ENCODE measurements around the gene GNG7. TPM values are rescaled to one million over a fixed set of nuclear protein-coding genes. Genes with fewer than 3 reads are reported as not detected.
"Not testable (repeated sequence)": the region's sequence is repeated elsewhere in the genome, so short reads cannot be mapped to it uniquely, and the experiment has no call there.

Gene GNG7
- polyA plus RNA-seq, 1 donor = 2.2 TPM

DNA sequence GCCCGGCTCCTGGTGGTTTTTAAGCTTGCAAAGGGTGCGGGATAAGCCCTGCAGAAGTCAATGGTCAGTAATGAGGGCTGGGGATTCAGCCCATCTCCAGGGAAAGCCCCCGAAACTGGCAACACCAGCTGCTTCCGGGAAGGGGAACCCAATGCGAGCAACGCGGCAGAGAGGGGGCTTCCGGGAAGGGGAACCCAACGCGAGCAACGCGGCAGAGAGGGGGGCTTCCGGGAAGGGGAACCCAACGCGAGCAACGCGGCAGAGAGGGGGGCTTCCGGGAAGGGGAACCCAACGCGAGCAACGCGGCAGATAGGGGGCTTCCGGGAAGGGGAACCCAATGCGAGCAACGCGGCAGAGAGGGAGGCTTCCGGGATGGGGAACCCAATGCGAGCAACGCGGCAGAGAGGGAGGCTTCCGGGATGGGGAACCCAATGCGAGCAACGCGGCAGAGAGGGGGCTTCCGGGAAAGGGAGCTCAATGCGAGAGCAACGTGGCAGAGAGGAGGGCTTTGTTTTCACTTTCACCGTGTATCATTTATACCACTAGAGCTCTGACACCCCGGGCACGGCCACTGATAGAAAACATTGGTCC lies 80.0 kb downstream of the GNG7 start:
- H3K9me3 ChIP-seq (ENCODE audit: control insufficient read depth, low read depth, low read length); H3K27me3 ChIP-seq (ENCODE audit: control insufficient read depth, insufficient read depth, low read length); H3K4me3 ChIP-seq (ENCODE audit: low read length); H3K27ac ChIP-seq (ENCODE audit: low read length); H3K36me3 ChIP-seq (ENCODE audit: control insufficient read depth, insufficient read depth, low read length); DNase-seq: not testable (repeated sequence)
- H3K4me1 ChIP-seq (ENCODE audit: control insufficient read depth, insufficient read depth, low read length) = peaks cover 14% of the 10 kb centered on the region
- WGBS (ENCODE audit: insufficient coverage, low lambda C conversion rate) = 90% methylated on average over 7 of the region's 40 CpGs

DNA sequence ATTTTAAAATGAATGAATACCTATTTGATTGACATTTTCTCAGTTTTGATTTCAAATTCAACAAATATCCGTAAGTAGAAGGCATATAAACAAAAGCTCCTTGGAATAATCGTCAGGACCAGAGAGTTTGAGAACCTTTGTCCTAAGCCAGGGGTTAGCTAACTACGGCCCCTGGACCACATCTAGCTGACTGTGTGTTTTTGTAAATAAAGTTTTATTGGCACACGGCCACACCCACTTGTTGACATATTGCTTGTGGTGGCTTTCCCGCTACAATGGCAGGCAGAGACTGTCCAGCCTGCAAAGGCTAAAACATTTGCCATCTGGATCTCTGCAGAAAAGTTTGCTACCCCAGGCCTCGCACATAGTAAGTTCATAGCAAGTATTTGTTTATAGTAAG lies 83.4 kb downstream of the GNG7 start:
- Histone ChIP-seq H3K4me1 (ENCODE audit: control insufficient read depth, insufficient read depth, low read length) (peaks cover 5% of the 10 kb centered on the region), H3K27ac (ENCODE audit: low read length) (no peak overlapping the region)

GRCh38 chr19:2618611-2619010 lies 83.9 kb downstream of the GNG7 start:
- Histone ChIP-seq H3K36me3 (ENCODE audit: control insufficient read depth, insufficient read depth, low read length) (no peaks in the 10 kb centered on the region), H3K4me3 (ENCODE audit: low read length) (no peak overlapping the region), H3K4me1 (ENCODE audit: control insufficient read depth, insufficient read depth, low read length) (peaks cover 5% of the 10 kb centered on the region), H3K27me3 (ENCODE audit: control insufficient read depth, insufficient read depth, low read length) (peaks cover 10% of the 10 kb centered on the region), H3K27ac (ENCODE audit: low read length) (no peak overlapping the region), H3K9me3 (ENCODE audit: control insufficient read depth, low read depth, low read length) (peaks cover 10% of the 10 kb centered on the region)
- no peak for DNase-seq
- WGBS (ENCODE audit: insufficient coverage, low lambda C conversion rate) = 88% methylated on average over 2 of the region's 10 CpGs

More for the DNA sequence above, 83.4 kb downstream of the GNG7 start:
- Histone ChIP-seq H3K9me3 (ENCODE audit: control insufficient read depth, low read depth, low read length) (peaks cover 10% of the 10 kb centered on the region), H3K27me3 (ENCODE audit: control insufficient read depth, insufficient read depth, low read length) (peaks cover 7% of the 10 kb centered on the region), H3K36me3 (ENCODE audit: control insufficient read depth, insufficient read depth, low read length) (no peaks in the 10 kb centered on the region), H3K4me3 (ENCODE audit: low read length) (no peak overlapping the region)
- no peak for DNase-seq
- WGBS (ENCODE audit: insufficient coverage, low lambda C conversion rate) = 80% methylated on average over 2 of the region's 6 CpGs

DNA sequence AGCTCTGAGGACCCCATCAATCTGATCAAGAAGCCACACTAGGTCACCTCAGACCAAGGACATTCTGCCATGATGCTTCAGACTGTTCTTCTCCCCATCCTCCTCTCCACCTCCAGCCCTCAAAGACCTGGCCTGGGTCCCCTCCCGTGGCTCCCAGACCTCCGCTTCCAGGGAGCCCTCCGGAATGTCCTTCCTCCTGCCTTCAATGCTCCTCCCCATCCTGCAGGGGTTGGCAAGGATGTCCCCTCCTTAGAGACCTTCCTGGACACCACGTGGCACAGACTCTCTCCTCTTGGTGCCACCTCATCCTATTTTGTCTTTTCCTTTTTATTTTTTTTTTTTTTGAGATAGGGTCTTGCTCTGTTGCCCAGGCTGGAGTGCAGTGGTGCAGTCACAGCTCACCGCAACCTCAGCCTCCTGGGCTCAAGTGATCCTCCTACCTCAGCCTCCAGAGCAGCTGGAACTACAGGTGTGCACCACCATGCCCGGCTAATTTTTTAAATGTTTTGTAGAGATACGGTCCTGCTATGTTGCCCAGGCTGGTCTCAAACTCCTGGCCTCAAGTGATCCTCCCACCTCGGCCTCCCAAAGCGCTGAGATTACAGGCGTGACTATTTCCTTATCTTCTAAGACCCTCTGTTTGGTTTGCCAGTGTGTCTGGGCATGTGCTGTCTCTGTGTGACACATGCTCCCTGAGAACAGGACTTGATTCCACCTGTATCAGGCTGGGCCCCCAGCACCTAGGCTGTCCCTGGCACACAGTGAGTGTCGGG lies 84.9 kb downstream of the GNG7 start:
- Histone ChIP-seq H3K27ac (ENCODE audit: low read length) (no peak overlapping the region), H3K9me3 (ENCODE audit: control insufficient read depth, low read depth, low read length) (peaks cover 10% of the 10 kb centered on the region), H3K4me3 (ENCODE audit: low read length) (no peak overlapping the region), H3K27me3 (ENCODE audit: control insufficient read depth, insufficient read depth, low read length) (peaks cover 11% of the 10 kb centered on the region), H3K4me1 (ENCODE audit: control insufficient read depth, insufficient read depth, low read length) (peaks cover 5% of the 10 kb centered on the region), H3K36me3 (ENCODE audit: control insufficient read depth, insufficient read depth, low read length) (no peaks in the 10 kb centered on the region)
- DNase-seq = no peak
- WGBS (ENCODE audit: insufficient coverage, low lambda C conversion rate) = no CpG with 5 or more reads among the region's 11 CpGs

DNA sequence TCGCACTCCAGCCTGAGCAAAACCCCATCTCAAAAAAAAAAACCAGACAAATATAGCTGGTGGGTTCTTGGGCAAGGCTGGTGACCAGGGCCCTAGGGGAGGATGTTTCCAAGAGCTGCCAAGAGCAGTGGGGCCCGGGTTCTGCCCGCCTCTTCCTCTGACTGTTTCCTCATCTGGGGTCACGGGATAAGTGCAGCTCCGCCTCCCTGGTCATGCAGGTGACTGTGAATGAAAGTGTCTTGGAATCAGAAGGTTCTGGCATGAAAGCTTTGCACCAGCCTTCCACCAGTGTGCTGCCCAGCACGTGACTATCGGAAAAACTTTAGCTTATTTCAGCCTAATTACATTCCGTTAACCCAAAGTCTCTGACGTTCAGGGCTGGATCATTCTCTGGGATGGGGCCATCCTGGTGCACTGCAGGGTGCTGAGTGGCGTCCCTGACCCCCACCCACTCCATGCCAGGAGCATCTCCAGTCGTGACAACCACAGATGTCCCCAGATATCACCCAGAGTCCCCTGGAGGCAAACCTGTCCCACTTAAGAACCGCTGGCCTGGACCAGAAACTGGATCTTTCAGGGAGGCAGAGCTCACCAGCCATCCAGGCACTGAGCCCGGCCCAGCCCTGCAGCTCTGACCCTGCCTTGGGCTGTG lies 85.6 kb downstream of the GNG7 start:
- peaks cover 11% of the 10 kb centered on the region for H3K27me3 ChIP-seq (ENCODE audit: control insufficient read depth, insufficient read depth, low read length)
- no peak overlapping the region for H3K27ac ChIP-seq (ENCODE audit: low read length)
- H3K4me3 ChIP-seq (ENCODE audit: low read length) = no peak overlapping the region
- peak in 1 of 2 donors; percentile 42 for DNase-seq
- no CpG with 5 or more reads among the region's 13 CpGs for WGBS (ENCODE audit: insufficient coverage, low lambda C conversion rate)
- H3K9me3 ChIP-seq (ENCODE audit: control insufficient read depth, low read depth, low read length) = peaks cover 10% of the 10 kb centered on the region
- peaks cover 5% of the 10 kb centered on the region for H3K4me1 ChIP-seq (ENCODE audit: control insufficient read depth, insufficient read depth, low read length)
- H3K36me3 ChIP-seq (ENCODE audit: control insufficient read depth, insufficient read depth, low read length) = no peaks in the 10 kb centered on the region

- Histone ChIP-seq H3K36me3 (ENCODE audit: control insufficient read depth, insufficient read depth, low read length) (no peaks in the 10 kb centered on the region), H3K27ac (ENCODE audit: low read length) (no peak overlapping the region), H3K4me1 (ENCODE audit: control insufficient read depth, insufficient read depth, low read length) (peaks cover 7% of the 10 kb centered on the region), H3K9me3 (ENCODE audit: control insufficient read depth, low read depth, low read length) (peaks cover 10% of the 10 kb centered on the region), H3K4me3 (ENCODE audit: low read length) (no peak overlapping the region), H3K27me3 (ENCODE audit: control insufficient read depth, insufficient read depth, low read length) (peaks cover 11% of the 10 kb centered on the region)
- DNase-seq = no peak
- WGBS (ENCODE audit: insufficient coverage, low lambda C conversion rate) = no CpG with 5 or more reads among the region's 6 CpGs
These were observed 86.7 kb downstream of the GNG7 start for GRCh38 chr19:2615782-2616181.

GRCh38 chr19:2613507-2614295 lies 88.8 kb downstream of the GNG7 start:
- H3K9me3 ChIP-seq (ENCODE audit: control insufficient read depth, low read depth, low read length) = peaks cover 10% of the 10 kb centered on the region
- WGBS (ENCODE audit: insufficient coverage, low lambda C conversion rate) = no CpG with 5 or more reads among the region's 28 CpGs
- no peak overlapping the region for H3K4me3 ChIP-seq (ENCODE audit: low read length)
- DNase-seq = no peak
- H3K27ac ChIP-seq (ENCODE audit: low read length) = no peak overlapping the region
- H3K4me1 ChIP-seq (ENCODE audit: control insufficient read depth, insufficient read depth, low read length) = peaks cover 2% of the 10 kb centered on the region
- no peaks in the 10 kb centered on the region for H3K36me3 ChIP-seq (ENCODE audit: control insufficient read depth, insufficient read depth, low read length)
- H3K27me3 ChIP-seq (ENCODE audit: control insufficient read depth, insufficient read depth, low read length) = peaks cover 17% of the 10 kb centered on the region

GRCh38 chr19:2612619-2613249 lies 89.8 kb downstream of the GNG7 start:
- Histone ChIP-seq H3K4me3 (ENCODE audit: low read length) (no peak overlapping the region), H3K27ac (ENCODE audit: low read length) (no peak overlapping the region), H3K36me3 (ENCODE audit: control insufficient read depth, insufficient read depth, low read length) (no peaks in the 10 kb centered on the region), H3K9me3 (ENCODE audit: control insufficient read depth, low read depth, low read length) (peaks cover 10% of the 10 kb centered on the region), H3K4me1 (ENCODE audit: control insufficient read depth, insufficient read depth, low read length) (peaks cover 2% of the 10 kb centered on the region), H3K27me3 (ENCODE audit: control insufficient read depth, insufficient read depth, low read length) (peaks cover 21% of the 10 kb centered on the region)
- no peak for DNase-seq
- no CpG with 5 or more reads among the region's 18 CpGs for WGBS (ENCODE audit: insufficient coverage, low lambda C conversion rate)

DNA sequence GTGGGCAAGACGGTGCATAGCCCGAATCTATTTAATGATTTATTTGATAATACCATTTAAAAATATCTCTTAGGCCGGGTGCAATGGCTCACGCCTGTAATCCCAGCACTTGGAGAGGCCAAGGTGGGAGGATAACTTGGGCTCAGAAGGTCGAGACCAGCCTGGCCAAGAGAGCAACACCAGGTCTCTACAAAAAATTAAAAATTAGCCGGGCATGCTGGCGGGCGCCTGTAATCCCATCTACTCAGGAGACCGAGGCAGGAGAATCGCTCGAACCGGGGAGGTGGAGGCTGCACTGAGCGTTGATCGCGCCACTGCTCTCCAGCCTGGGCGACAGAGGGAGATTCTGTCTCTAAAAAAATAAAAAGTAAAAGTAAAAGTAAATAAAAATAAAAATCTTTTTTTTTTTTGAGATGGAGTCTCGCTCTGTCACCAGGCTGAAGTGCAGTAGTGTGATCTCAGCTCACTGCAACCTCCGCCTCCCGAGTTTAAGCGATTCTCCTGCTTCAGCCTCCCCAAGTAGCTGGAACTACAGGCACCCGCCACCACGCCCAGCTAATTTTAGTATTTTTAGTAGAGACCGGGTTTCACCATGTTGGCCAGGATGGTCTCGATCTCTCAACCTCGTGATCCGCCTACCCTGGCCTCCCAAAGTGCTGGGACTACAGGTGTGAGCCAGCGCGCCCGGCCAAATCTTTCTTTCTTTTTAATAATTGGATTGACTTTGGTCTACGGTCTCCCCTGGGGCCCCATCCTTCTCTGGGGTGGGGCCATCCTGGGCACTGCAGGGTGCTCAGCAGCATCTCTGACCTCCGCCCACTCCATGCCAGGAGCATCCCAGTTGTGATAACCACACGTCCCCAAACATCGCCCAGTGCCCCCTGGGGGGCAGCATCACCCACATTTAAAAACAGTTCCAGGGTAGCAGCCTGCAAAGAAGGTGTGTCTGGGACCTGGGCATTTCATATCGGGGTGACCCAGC lies 90.7 kb downstream of the GNG7 start:
- Histone ChIP-seq H3K9me3 (ENCODE audit: control insufficient read depth, low read depth, low read length) (peaks cover 10% of the 10 kb centered on the region), H3K27ac (ENCODE audit: low read length) (no peak overlapping the region), H3K4me1 (ENCODE audit: control insufficient read depth, insufficient read depth, low read length) (peaks cover 2% of the 10 kb centered on the region), H3K36me3 (ENCODE audit: control insufficient read depth, insufficient read depth, low read length) (no peaks in the 10 kb centered on the region), H3K27me3 (ENCODE audit: control insufficient read depth, insufficient read depth, low read length) (peaks cover 21% of the 10 kb centered on the region), H3K4me3 (ENCODE audit: low read length) (no peak overlapping the region)
- no peak for DNase-seq
- WGBS (ENCODE audit: insufficient coverage, low lambda C conversion rate) = 90% methylated on average over 4 of the region's 34 CpGs
